Stomach (tissue), 9 donors: ENCODE data around the gene TRIM66. TPM values are rescaled to one million over a fixed set of nuclear protein-coding genes. Genes with fewer than 3 reads are reported as not detected.

ENCODE experiments used
- DNase-seq, 2 donors: peaks; one replicate each; pipeline versions ENCODE4 v3.0.0 to v3.0.0-alpha.2; 2013 to 2019
- H3K27ac ChIP-seq, 5 donors: fragments of 200-600 bp in 4 of 5; sonication (generic) in 4 of 5; one replicate each; pipeline ENCODE4 v1.5.1; 2013 to 2019; ENCODE audit warnings: mild to moderate bottlenecking in 1 of 5, moderate library complexity in 1 of 5
- H3K27me3 ChIP-seq, 3 donors: fragments of 200-600 bp; sonication (generic); one replicate each; pipeline ENCODE4 v1.5.1; 2017 to 2019; ENCODE audit warnings: mixed run types in 1 of 3
- H3K36me3 ChIP-seq, 4 donors: fragments of 200-600 bp; sonication (generic); 1 replicate in 3 of 4; 2 replicates in 1 of 4; pipeline ENCODE4 v1.5.1; 2016 to 2019
- H3K4me1 ChIP-seq, 4 donors: fragments of 200-600 bp; sonication (generic); one replicate each; pipeline ENCODE4 v1.5.1; 2016 to 2019
- H3K4me3 ChIP-seq, 4 donors: fragments of 200-600 bp; sonication (generic) in 3 of 4; one replicate each; pipeline ENCODE4 v1.5.1; 2016 to 2019; ENCODE audit warnings: mild to moderate bottlenecking in 1 of 4
- H3K9me3 ChIP-seq, 4 donors: fragments of 200-600 bp; sonication (generic); one replicate each; pipeline ENCODE4 v1.5.1; 2016 to 2019
- EP300 ChIP-seq: sonication (generic); formaldehyde crosslinking; IDR thresholded peaks from one replicate; pipeline ENCODE4 v1.6.1; 2017; ENCODE audit warnings: antibody characterized with exemption
- POLR2A ChIP-seq, 4 donors: fragments of 450-650 bp; IDR thresholded peaks; one replicate each; pipeline ENCODE4 v1.6.1; 2016; ENCODE audit warnings: antibody characterized with exemption in 4 of 4, control low read depth in 2 of 4, mild to moderate bottlenecking in 1 of 4, moderate library complexity in 1 of 4
- POLR2AphosphoS5 ChIP-seq, 3 donors: sonication (generic); formaldehyde crosslinking; IDR thresholded peaks; one replicate each; pipeline ENCODE4 v1.6.1; 2016; ENCODE audit warnings: antibody characterized with exemption in 3 of 3
- WGBS, 5 donors: extraction: QIAGEN DNeasy Blood & Tissue Kit in 3 of 5; methylation state at CpG; one replicate each; pipeline versions ENCODE4 v1.1.5 to v1.1.7; 2013 to 2018; 5-methylcytosine and 5-hydroxymethylcytosine counted together
- intact Hi-C: fragments of 100-400 bp; cut with DNase I; formaldehyde crosslinking; loops from one replicate; pipeline ENCODE4 v1.15.1; 2023; ENCODE audit warnings: low total_unique reads
- polyA plus RNA-seq, 3 donors: library from polyadenylated mRNA; stranded (reverse); fragments of 200-250 nt; gene quantifications; one replicate each; pipeline ENCODE4 v1.2.3, GENCODE V29; 2013
- total RNA-seq, 5 donors: library from RNA; depleted of rRNA; stranded (reverse); fragments of >200 nt; gene quantifications; one replicate each; pipeline versions ENCODE4 v1.1.0 to v1.2.3, GENCODE V29; 2014 to 2016
- TF ChIP-seq, protein P1 (sequence below), 7 experiments: fragments of 450-650 bp in 4 of 7; fragments of 200-600 bp in 3 of 7; sonication (generic) in 3 of 7; IDR thresholded peaks; one replicate each; pipeline ENCODE4 v1.5.1; 2016 to 2019; ENCODE audit warnings: antibody characterized with exemption in 7 of 7, control low read depth in 2 of 7, mild to moderate bottlenecking in 1 of 7
- donor health status: healthy with polysubstance abuse.
- donor health status: Bipolar disorder and iron deficiency.
- donor health status: healthy.

Gene TRIM66
- total and polyA plus RNA-seq, 8 donors = 0.76 to 8.7 (median 3.4) TPM

GRCh38 chr11:8723711-8724110 lies 41.2 kb upstream of the TRIM66 start:
- H3K9me3 ChIP-seq = no peaks in the 10 kb centered on the region
- no peak for TF ChIP-seq EP300
- peaks cover 10 to 33% (median 24%) of the 10 kb centered on the region in 4 donors for H3K36me3 ChIP-seq
- H3K4me3 ChIP-seq = no peak overlapping the region
- DNase-seq = no peak
- 86 to 95% (median 93%) methylated on average over 7 of the region's 7 CpGs for WGBS, 5 donors
- intact Hi-C loops = no loop called here
- H3K27ac ChIP-seq = peak overlapping the region; percentile 81 to 94 (median 89)
- H3K27me3 ChIP-seq = no peaks in the 10 kb centered on the region
- peaks cover 64 to 82% (median 69%) of the 10 kb centered on the region in 4 donors for H3K4me1 ChIP-seq

DNA sequence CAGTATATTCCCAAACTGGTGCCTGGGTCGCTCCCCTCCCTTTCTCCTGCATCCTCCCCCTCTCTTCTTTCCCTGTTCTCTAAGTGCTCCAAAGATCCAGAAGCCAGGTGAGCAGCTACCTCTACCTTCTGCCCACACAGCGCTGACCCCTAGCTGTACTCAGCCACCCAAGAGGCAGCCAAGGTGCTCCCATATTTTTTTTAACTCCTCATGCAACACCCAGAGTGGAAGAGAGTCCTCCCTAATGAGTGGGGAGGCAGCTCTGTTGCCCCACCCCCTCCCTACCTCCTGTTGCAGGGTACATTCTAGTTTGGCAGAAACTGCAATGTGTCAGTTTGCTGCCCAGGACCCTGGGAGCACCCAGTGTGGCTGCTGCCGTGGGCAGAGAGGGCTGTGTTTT lies 40.3 kb upstream of the TRIM66 start:
- H3K9me3 ChIP-seq = no peaks in the 10 kb centered on the region
- H3K36me3 ChIP-seq = peaks cover 10 to 33% (median 23%) of the 10 kb centered on the region in 4 donors
- H3K27me3 ChIP-seq = no peaks in the 10 kb centered on the region
- peak overlapping the region; percentile 81 to 94 (median 89) for H3K27ac ChIP-seq
- 78 to 87% (median 81%) methylated on average over 2 to 3 of the region's 3 CpGs for WGBS, 5 donors
- TF ChIP-seq EP300 = no peak
- no peak for TF ChIP-seq POLR2AphosphoS5 (IDR thresholded peaks at IDR 0.05)
- TF ChIP-seq POLR2A (IDR thresholded peaks at IDR 0.05) = no peak
- TF ChIP-seq, protein P1, sequence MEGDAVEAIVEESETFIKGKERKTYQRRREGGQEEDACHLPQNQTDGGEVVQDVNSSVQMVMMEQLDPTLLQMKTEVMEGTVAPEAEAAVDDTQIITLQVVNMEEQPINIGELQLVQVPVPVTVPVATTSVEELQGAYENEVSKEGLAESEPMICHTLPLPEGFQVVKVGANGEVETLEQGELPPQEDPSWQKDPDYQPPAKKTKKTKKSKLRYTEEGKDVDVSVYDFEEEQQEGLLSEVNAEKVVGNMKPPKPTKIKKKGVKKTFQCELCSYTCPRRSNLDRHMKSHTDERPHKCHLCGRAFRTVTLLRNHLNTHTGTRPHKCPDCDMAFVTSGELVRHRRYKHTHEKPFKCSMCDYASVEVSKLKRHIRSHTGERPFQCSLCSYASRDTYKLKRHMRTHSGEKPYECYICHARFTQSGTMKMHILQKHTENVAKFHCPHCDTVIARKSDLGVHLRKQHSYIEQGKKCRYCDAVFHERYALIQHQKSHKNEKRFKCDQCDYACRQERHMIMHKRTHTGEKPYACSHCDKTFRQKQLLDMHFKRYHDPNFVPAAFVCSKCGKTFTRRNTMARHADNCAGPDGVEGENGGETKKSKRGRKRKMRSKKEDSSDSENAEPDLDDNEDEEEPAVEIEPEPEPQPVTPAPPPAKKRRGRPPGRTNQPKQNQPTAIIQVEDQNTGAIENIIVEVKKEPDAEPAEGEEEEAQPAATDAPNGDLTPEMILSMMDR (IDR thresholded peaks at IDR 0.05) = no peak
- DNase-seq = no peak
- no peak overlapping the region for H3K4me3 ChIP-seq
- H3K4me1 ChIP-seq = peaks cover 67 to 82% (median 70%) of the 10 kb centered on the region in 4 donors
- intact Hi-C loops = no loop called here

GRCh38 chr11:8721609-8722500 lies 39.4 kb upstream of the TRIM66 start:
- peak in 1 of 2 donors; percentile 82 for DNase-seq
- Histone ChIP-seq H3K4me3 (peak overlapping the region in 1 of 4 donors; percentile 3), H3K27ac (peak overlapping the region; percentile 81 to 94 (median 89)), H3K4me1 (peaks cover 66 to 82% (median 72%) of the 10 kb centered on the region in 4 donors), H3K36me3 (peaks cover 16 to 40% (median 29%) of the 10 kb centered on the region in 4 donors), H3K9me3 (no peaks in the 10 kb centered on the region), H3K27me3 (no peaks in the 10 kb centered on the region)
- TF ChIP-seq POLR2A (IDR thresholded peaks at IDR 0.05) = no peak
- TF ChIP-seq EP300 = no peak
- no peak for TF ChIP-seq POLR2AphosphoS5 (IDR thresholded peaks at IDR 0.05)
- TF ChIP-seq, protein P1 (IDR thresholded peaks at IDR 0.05) = no peak
- WGBS, 5 donors = 35 to 45% (median 39%) methylated on average over 12 to 13 of the region's 13 CpGs
- intact Hi-C loops = no loop called here

- WGBS, 5 donors = 10 to 33% (median 18%) methylated on average over 4 of the region's 5 CpGs
- Histone ChIP-seq H3K4me1 (peaks cover 69 to 85% (median 75%) of the 10 kb centered on the region in 4 donors), H3K9me3 (no peaks in the 10 kb centered on the region), H3K36me3 (peaks cover 18 to 41% (median 31%) of the 10 kb centered on the region in 4 donors), H3K27ac (peak overlapping the region; percentile 81 to 94 (median 89)), H3K27me3 (no peaks in the 10 kb centered on the region), H3K4me3 (peak overlapping the region in 1 of 4 donors; percentile 3)
- intact Hi-C loops = no loop called here
- DNase-seq = peak; percentile 73 to 95
- TF ChIP-seq POLR2A (IDR thresholded peaks at IDR 0.05) = no peak
- TF ChIP-seq POLR2AphosphoS5 (IDR thresholded peaks at IDR 0.05) = peak in 2 of 3 donors; percentile 57 to 80
Measured at GRCh38 chr11:8720868-8721608, 38.6 kb upstream of the TRIM66 start.

- Histone ChIP-seq H3K4me3 (no peak overlapping the region), H3K4me1 (peaks cover 76 to 92% (median 82%) of the 10 kb centered on the region in 4 donors), H3K36me3 (peaks cover 18 to 41% (median 31%) of the 10 kb centered on the region in 4 donors), H3K27me3 (no peaks in the 10 kb centered on the region), H3K27ac (peak overlapping the region; percentile 81 to 94 (median 89)), H3K9me3 (no peaks in the 10 kb centered on the region)
- peak; percentile 40 to 61 for DNase-seq
- intact Hi-C loops = no loop called here
- TF ChIP-seq EP300 = no peak
- TF ChIP-seq, protein P1 (IDR thresholded peaks at IDR 0.05) = no peak
- peak in 1 of 3 donors; percentile 20 for TF ChIP-seq POLR2AphosphoS5 (IDR thresholded peaks at IDR 0.05)
- TF ChIP-seq POLR2A (IDR thresholded peaks at IDR 0.05) = no peak
- WGBS, 5 donors = 14 to 39% (median 14%) methylated on average over 3 of the region's 3 CpGs
Measured at GRCh38 chr11:8720352-8720751, 37.9 kb upstream of the TRIM66 start.
